ENCODE results near the gene CHN1. TPM values are rescaled to one million over a fixed set of nuclear protein-coding genes. Genes with fewer than 3 reads are reported as not detected.

CHN1 gene
- total and polyA plus RNA-seq, 2 donors from 2014 or later = 6.5 to 14.1 TPM

GRCh38 chr2:174773215-174773614 lies 232.0 kb downstream of the CHN1 start:
- no peak for DNase-seq
- H3K4me1 ChIP-seq (ENCODE audit: control insufficient read depth in 2 of 3, insufficient read depth in 2 of 3, low read depth in 1 of 3, low read length in 3 of 3) = peaks cover 0 to 6% (median 0%) of the 10 kb centered on the region in 3 donors
- H3K27ac ChIP-seq (ENCODE audit: low read depth in 2 of 2, low read length in 2 of 2) = no peak overlapping the region
- H3K36me3 ChIP-seq (ENCODE audit: control insufficient read depth in 2 of 3, insufficient read depth in 3 of 3, low read length in 3 of 3) = no peaks in the 10 kb centered on the region
- H3K9ac ChIP-seq (ENCODE audit: low read length in 3 of 3) = no peak overlapping the region
- H3K4me3 ChIP-seq (ENCODE audit: low read length in 3 of 3) = no peak overlapping the region
- intact Hi-C loops (cut with DNase I) = loop anchor here (10.0 kb wide), 1 partner anchor 212 kb away; no protein-coding TSS in a partner anchor
- no peaks in the 10 kb centered on the region for H3K27me3 ChIP-seq (ENCODE audit: control insufficient read depth, insufficient read depth, low read length)
- no peak for FAIRE-seq
- no peak for TF ChIP-seq CTCF (IDR thresholded peaks at IDR 0.05; ENCODE audit: borderline replicate concordance, extremely low read depth, insufficient read depth)
- H3K9me3 ChIP-seq (ENCODE audit: control insufficient read depth in 2 of 3, insufficient read depth in 1 of 3, low read length in 3 of 3) = no peaks in the 10 kb centered on the region

- no peak for FAIRE-seq
- Histone ChIP-seq H3K4me3 (ENCODE audit: low read length in 3 of 3) (peak overlapping the region in 2 of 3 donors; percentile 40 to 41), H3K9ac (ENCODE audit: low read length in 3 of 3) (no peak overlapping the region), H3K4me1 (ENCODE audit: control insufficient read depth in 2 of 3, insufficient read depth in 2 of 3, low read depth in 1 of 3, low read length in 3 of 3) (peaks cover 0 to 6% (median 0%) of the 10 kb centered on the region in 3 donors), H3K36me3 (ENCODE audit: control insufficient read depth in 2 of 3, insufficient read depth in 3 of 3, low read length in 3 of 3) (no peaks in the 10 kb centered on the region), H3K27ac (ENCODE audit: low read depth in 2 of 2, low read length in 2 of 2) (no peak overlapping the region), H3K27me3 (ENCODE audit: control insufficient read depth, insufficient read depth, low read length) (no peaks in the 10 kb centered on the region), H3K9me3 (ENCODE audit: control insufficient read depth in 2 of 3, insufficient read depth in 1 of 3, low read length in 3 of 3) (no peaks in the 10 kb centered on the region)
- intact Hi-C loops (cut with DNase I) = loop anchor here (10.0 kb wide), 1 partner anchor 212 kb away; no protein-coding TSS in a partner anchor
- no peak for DNase-seq
- TF ChIP-seq CTCF (IDR thresholded peaks at IDR 0.05; ENCODE audit: borderline replicate concordance, extremely low read depth, insufficient read depth) = no peak
Measured at GRCh38 chr2:174772472-174772801, 232.7 kb downstream of the CHN1 start.

GRCh38 chr2:174771631-174772471 lies 233.3 kb downstream of the CHN1 start:
- Histone ChIP-seq H3K9ac (ENCODE audit: low read length in 3 of 3) (peak overlapping the region in 1 of 3 donors; percentile 21), H3K27ac (ENCODE audit: low read depth in 2 of 2, low read length in 2 of 2) (no peak overlapping the region), H3K36me3 (ENCODE audit: control insufficient read depth in 2 of 3, insufficient read depth in 3 of 3, low read length in 3 of 3) (no peaks in the 10 kb centered on the region), H3K9me3 (ENCODE audit: control insufficient read depth in 2 of 3, insufficient read depth in 1 of 3, low read length in 3 of 3) (no peaks in the 10 kb centered on the region), H3K27me3 (ENCODE audit: control insufficient read depth, insufficient read depth, low read length) (no peaks in the 10 kb centered on the region), H3K4me3 (ENCODE audit: low read length in 3 of 3) (peak overlapping the region in 2 of 3 donors; percentile 40 to 41), H3K4me1 (ENCODE audit: control insufficient read depth in 2 of 3, insufficient read depth in 2 of 3, low read depth in 1 of 3, low read length in 3 of 3) (peaks cover 0 to 6% (median 0%) of the 10 kb centered on the region in 3 donors)
- DNase-seq = peak; percentile 84 to 91 (median 86)
- FAIRE-seq = no peak
- intact Hi-C loops (cut with DNase I) = loop anchor here (10.0 kb wide), 1 partner anchor 213 kb away; no protein-coding TSS in a partner anchor
- TF ChIP-seq CTCF (IDR thresholded peaks at IDR 0.05; ENCODE audit: borderline replicate concordance, extremely low read depth, insufficient read depth) = peak; percentile 86

All from kidney (tissue), 14 donors.